ENCODE results near the gene SPG11.
A peak's percentile ranks its signal among the peaks of the same experiment; 100 is the strongest.
"Not testable (repeated sequence)": the region's sequence is repeated elsewhere in the genome, so short reads cannot be mapped to it uniquely, and the experiment has no call there.

The SPG11 gene

GRCh38 chr15:44675911-44676310 is 12.4 kb upstream of the SPG11 start:
- FAIRE-seq: no peak
- no peak for DNase-seq (ENCODE audit: low spot score)

- FAIRE-seq (no peak), DNase-seq (ENCODE audit: low spot score) (no peak)
Measured at GRCh38 chr15:44673639-44674038, 10.2 kb upstream of the SPG11 start.

- FAIRE-seq (no peak), DNase-seq (ENCODE audit: low spot score) (no peak)
Measured at GRCh38 chr15:44670087-44670950, 6.9 kb upstream of the SPG11 start.

- FAIRE-seq (no peak), DNase-seq (ENCODE audit: low spot score) (no peak)
Measured at GRCh38 chr15:44668921-44669320, 5.5 kb upstream of the SPG11 start.

GRCh38 chr15:44667039-44667360 is 3.5 kb upstream of the SPG11 start:
- no peak for DNase-seq (ENCODE audit: low spot score)
- FAIRE-seq: no peak

- DNase-seq (ENCODE audit: low spot score) (no peak), FAIRE-seq (no peak)
Measured at GRCh38 chr15:44666210-44667038, 3.0 kb upstream of the SPG11 start.

- no peak for FAIRE-seq
- peak; percentile 67 for DNase-seq (ENCODE audit: low spot score)
Measured at GRCh38 chr15:44662478-44663409, 718 bp downstream of the SPG11 start.

GRCh38 chr15:44661576-44661975 is 1.9 kb downstream of the SPG11 start:
- no peak for DNase-seq (ENCODE audit: low spot score)

GRCh38 chr15:44659056-44659455 is 4.4 kb downstream of the SPG11 start:
- DNase-seq (ENCODE audit: low spot score): no peak
- FAIRE-seq: no peak

More at GRCh38 chr15:44661576-44661975, 1.9 kb downstream of the SPG11 start:
- FAIRE-seq: no peak

- DNase-seq (ENCODE audit: low spot score): no peak
- FAIRE-seq: no peak
Measured at GRCh38 chr15:44657378-44657777, 6.1 kb downstream of the SPG11 start.

- DNase-seq (ENCODE audit: low spot score) (no peak), FAIRE-seq (no peak)
Measured at GRCh38 chr15:44656913-44657312, 6.5 kb downstream of the SPG11 start.

GRCh38 chr15:44656298-44656697 is 7.2 kb downstream of the SPG11 start:
- DNase-seq (ENCODE audit: low spot score) (no peak), FAIRE-seq (no peak)

- DNase-seq (ENCODE audit: low spot score) (no peak), FAIRE-seq (no peak)
Measured at GRCh38 chr15:44654858-44655257, 8.6 kb downstream of the SPG11 start.

- no peak for FAIRE-seq
- no peak for DNase-seq (ENCODE audit: low spot score)
Measured at GRCh38 chr15:44647637-44648036, 15.8 kb downstream of the SPG11 start.

- DNase-seq (ENCODE audit: low spot score): no peak
- no peak for FAIRE-seq
Measured at GRCh38 chr15:44647036-44647435, 16.4 kb downstream of the SPG11 start.

GRCh38 chr15:44646460-44646859 is 17.0 kb downstream of the SPG11 start:
- DNase-seq (ENCODE audit: low spot score) (no peak), FAIRE-seq (no peak)

GRCh38 chr15:44641651-44642050 is 21.8 kb downstream of the SPG11 start:
- FAIRE-seq: no peak
- no peak for DNase-seq (ENCODE audit: low spot score)

GRCh38 chr15:44636976-44637375 is 26.5 kb downstream of the SPG11 start:
- DNase-seq (ENCODE audit: low spot score) (no peak), FAIRE-seq (no peak)

- FAIRE-seq (no peak), DNase-seq (ENCODE audit: low spot score) (no peak)
Measured at GRCh38 chr15:44633603-44634002, 29.9 kb downstream of the SPG11 start.

- not testable (repeated sequence) for DNase-seq (ENCODE audit: low spot score); FAIRE-seq
Measured at GRCh38 chr15:44625286-44625685, 38.2 kb downstream of the SPG11 start.

- FAIRE-seq: no peak
- DNase-seq (ENCODE audit: low spot score): no peak
Measured at GRCh38 chr15:44623178-44623577, 40.3 kb downstream of the SPG11 start.

Measured in urothelium cell line (cell line).